ENCODE results near the gene KLF13. TPM values are rescaled to one million over a fixed set of nuclear protein-coding genes. Genes with fewer than 3 reads are reported as not detected.

The KLF13 gene
- total RNA-seq, 2 donors from 2014 or later, result 68.9 to 92.3 TPM

GRCh38 chr15:31393444-31394091, 66.9 kb downstream of the KLF13 start:
- Histone ChIP-seq H3K4me3 (no peak overlapping the region), H3K27ac (no peak overlapping the region), H3K9ac (ENCODE audit: low read depth in 2 of 2, low read length in 2 of 2) (peak overlapping the region in 1 of 2 donors; percentile 37), H3K36me3 (no peaks in the 10 kb centered on the region), H3K9me3 (no peaks in the 10 kb centered on the region), H3K4me1 (peaks cover 8% of the 10 kb centered on the region), H3K27me3 (no peaks in the 10 kb centered on the region)
- TF ChIP-seq CTCF (IDR thresholded peaks at IDR 0.05), result no peak
- peak; percentile 27 for DNase-seq
- intact Hi-C loops (cut with DNase I), result loop anchor here (5.0 kb wide), 1 partner anchor 66 kb away; the partner anchor contains the start of gene KLF13

- TF ChIP-seq CTCF (IDR thresholded peaks at IDR 0.05), result no peak
- no peaks in the 10 kb centered on the region for H3K27me3 ChIP-seq
- no peak overlapping the region for H3K4me3 ChIP-seq
- H3K27ac ChIP-seq, result peak overlapping the region; percentile 56
- intact Hi-C loops (cut with DNase I), result no loop called here
- DNase-seq, result peak; percentile 97
- H3K9me3 ChIP-seq, result no peaks in the 10 kb centered on the region
- H3K4me1 ChIP-seq, result peaks cover 15% of the 10 kb centered on the region
- no peaks in the 10 kb centered on the region for H3K36me3 ChIP-seq
- H3K9ac ChIP-seq (ENCODE audit: low read depth in 2 of 2, low read length in 2 of 2), result peak overlapping the region in 1 of 2 donors; percentile 30
Observed at GRCh38 chr15:31396881-31397560, 70.4 kb downstream of the KLF13 start.

DNA sequence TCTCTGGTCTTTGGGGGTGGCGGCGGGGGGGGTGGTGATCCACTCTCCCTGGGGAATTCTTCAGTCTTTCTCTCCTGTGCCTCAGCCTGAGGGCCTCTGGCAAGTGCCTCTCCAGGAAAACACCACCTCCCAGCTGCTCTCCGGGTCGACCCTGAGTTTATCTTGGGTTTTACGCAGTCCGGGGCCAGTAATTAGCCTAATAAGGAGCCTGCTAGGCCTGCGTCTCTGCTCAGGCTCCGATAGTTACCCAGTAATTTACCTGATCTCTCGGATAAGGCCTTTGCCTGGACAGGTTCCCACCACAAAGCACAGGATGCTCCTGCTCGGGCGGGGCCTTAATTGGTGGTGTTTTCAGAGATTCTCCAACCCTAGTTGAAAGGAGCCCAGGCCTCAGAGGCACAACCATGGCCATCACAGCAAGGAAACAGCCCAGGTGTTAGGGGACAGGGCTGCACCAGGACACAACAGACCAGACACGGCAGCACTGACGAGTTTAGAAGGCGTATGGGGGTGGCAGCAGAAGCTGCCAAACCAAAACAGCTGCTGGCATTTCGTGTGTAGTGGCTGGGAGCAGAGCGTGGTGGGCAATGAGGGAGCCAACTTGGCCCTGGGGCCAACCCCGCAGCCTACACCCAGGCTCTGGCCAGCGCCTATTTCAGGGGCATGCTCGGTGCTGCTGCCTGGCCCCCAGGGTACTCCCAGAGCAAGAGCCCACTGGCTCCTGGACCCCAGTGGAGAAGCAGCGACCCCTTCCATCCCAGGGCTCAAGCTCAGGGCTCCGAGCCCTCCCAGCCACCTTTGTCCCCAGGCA, 71.4 kb downstream of the KLF13 start:
- no peak overlapping the region for H3K4me3 ChIP-seq
- intact Hi-C loops (cut with DNase I), result no loop called here
- peak; percentile 51 for DNase-seq
- no peak for TF ChIP-seq CTCF (IDR thresholded peaks at IDR 0.05)
- no peak overlapping the region for H3K27ac ChIP-seq
- H3K36me3 ChIP-seq, result no peaks in the 10 kb centered on the region
- peaks cover 15% of the 10 kb centered on the region for H3K4me1 ChIP-seq
- H3K9ac ChIP-seq (ENCODE audit: low read depth in 2 of 2, low read length in 2 of 2), result peak overlapping the region in 1 of 2 donors; percentile 30
- H3K9me3 ChIP-seq, result no peaks in the 10 kb centered on the region
- H3K27me3 ChIP-seq, result no peaks in the 10 kb centered on the region

DNA sequence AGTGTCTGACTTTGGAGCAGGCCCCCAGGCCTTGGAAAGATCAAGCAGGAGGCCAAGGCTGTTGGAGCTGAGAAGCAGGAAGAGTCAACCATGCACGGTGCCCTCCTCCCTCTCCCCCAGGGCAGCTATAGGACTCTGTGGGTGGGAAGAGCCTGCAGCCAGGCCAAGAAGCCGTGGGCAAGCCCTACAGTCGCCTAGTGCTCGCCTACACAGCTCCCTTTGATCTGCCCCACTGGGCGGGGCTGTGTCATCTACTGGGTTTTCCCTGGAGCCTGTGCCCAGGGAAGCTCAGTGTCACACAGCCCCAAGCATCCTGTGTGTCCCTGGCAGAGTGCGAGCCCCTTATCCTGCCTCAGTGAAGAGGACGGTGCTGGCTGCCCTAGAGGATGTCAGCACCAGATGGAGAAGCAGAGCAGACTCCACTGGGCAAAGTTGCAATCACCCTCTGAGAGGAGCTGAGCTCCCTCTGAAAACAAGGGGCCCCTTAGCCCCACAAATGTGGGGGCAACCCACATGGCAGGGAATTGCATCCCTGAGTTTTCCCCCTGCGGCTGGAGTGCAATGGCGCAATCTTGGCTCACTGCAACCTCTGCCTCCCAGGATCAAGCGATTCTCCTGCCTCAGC, 72.2 kb downstream of the KLF13 start:
- Histone ChIP-seq H3K9ac (ENCODE audit: low read depth in 2 of 2, low read length in 2 of 2) (peak overlapping the region; percentile 16 to 30), H3K27ac (no peak overlapping the region)
- no peak for TF ChIP-seq CTCF (IDR thresholded peaks at IDR 0.05)

DNA sequence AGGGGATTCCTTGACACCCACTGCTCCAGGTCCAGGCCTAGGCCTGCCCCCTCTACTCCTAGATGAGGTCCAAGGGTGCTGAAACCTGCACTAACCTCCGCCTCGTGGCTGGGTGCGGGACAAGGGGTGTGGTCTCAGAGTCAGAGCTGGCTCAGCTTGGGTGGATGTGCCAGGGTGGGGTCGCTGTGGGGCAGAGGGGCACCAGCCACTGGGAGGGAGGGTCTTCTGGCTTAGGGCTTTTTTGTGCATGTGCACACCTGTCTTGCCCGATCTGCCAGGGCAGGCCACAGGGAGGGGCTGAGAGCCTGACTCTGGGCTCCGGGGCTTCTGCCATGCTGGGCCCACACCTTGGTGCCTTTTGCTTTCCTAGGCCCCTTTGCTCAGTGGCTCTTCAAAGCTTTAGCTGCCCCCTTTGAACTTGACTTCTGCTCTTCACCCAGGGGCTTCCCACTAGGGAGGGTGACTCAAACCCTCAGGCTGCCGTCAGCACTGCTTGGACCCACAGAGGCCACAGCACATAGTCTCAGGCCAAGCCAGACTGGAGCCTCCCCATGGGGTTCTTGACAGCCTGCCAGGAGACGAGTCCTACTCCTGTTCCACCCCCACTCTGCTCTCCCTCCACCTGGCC, 73.0 kb downstream of the KLF13 start:
- H3K4me3 ChIP-seq, result no peak overlapping the region
- no peak overlapping the region for H3K27ac ChIP-seq
- peaks cover 15% of the 10 kb centered on the region for H3K4me1 ChIP-seq
- no peaks in the 10 kb centered on the region for H3K36me3 ChIP-seq
- no peak overlapping the region for H3K9ac ChIP-seq (ENCODE audit: low read depth in 2 of 2, low read length in 2 of 2)
- peak; percentile 53 for DNase-seq
- H3K9me3 ChIP-seq, result no peaks in the 10 kb centered on the region
- no peak for TF ChIP-seq CTCF (IDR thresholded peaks at IDR 0.05)
- no peaks in the 10 kb centered on the region for H3K27me3 ChIP-seq
- intact Hi-C loops (cut with DNase I), result no loop called here

More for the DNA sequence above, 72.2 kb downstream of the KLF13 start:
- peak; percentile 76 for DNase-seq
- intact Hi-C loops (cut with DNase I), result no loop called here
- no peaks in the 10 kb centered on the region for H3K27me3 ChIP-seq
- H3K9me3 ChIP-seq, result no peaks in the 10 kb centered on the region
- peaks cover 15% of the 10 kb centered on the region for H3K4me1 ChIP-seq
- no peaks in the 10 kb centered on the region for H3K36me3 ChIP-seq
- H3K4me3 ChIP-seq, result no peak overlapping the region
